GM18511 (cell line): Measurements from ENCODE around the gene RGS14.

Experiments
- ATAC-seq: cut with Tn5 transposase; IDR thresholded peaks from one replicate; pipeline ENCODE4 v1.9.1; 2021; ENCODE audit warnings: mild to moderate bottlenecking, moderate library complexity; ENCODE audit not compliant: unreplicated experiment

Gene RGS14

GRCh38 chr5:177362610-177363507, 5.1 kb downstream of the RGS14 start:
- peak; percentile 47 for ATAC-seq

DNA sequence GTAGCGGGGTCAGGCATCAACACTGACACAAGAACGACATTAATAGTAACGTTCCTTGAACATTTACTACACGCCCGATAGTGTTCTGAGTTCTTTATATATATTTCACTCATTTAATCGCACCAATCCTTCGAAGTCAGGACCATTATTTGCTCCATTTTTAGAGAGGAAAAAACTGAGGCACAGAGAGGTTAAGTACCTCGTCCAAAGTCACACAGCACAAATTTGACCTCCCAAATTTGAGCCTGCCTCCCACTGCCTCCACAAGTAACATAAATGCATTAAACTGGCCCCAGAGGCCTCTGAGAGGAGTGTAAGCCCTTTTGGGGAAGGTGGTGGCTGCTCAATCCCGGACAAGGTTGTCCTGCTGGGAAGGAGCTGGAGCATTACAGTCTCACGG, 5.8 kb downstream of the RGS14 start:
- ATAC-seq, result no peak

- no peak for ATAC-seq
These were observed 6.6 kb downstream of the RGS14 start for GRCh38 chr5:177364159-177364962.

DNA sequence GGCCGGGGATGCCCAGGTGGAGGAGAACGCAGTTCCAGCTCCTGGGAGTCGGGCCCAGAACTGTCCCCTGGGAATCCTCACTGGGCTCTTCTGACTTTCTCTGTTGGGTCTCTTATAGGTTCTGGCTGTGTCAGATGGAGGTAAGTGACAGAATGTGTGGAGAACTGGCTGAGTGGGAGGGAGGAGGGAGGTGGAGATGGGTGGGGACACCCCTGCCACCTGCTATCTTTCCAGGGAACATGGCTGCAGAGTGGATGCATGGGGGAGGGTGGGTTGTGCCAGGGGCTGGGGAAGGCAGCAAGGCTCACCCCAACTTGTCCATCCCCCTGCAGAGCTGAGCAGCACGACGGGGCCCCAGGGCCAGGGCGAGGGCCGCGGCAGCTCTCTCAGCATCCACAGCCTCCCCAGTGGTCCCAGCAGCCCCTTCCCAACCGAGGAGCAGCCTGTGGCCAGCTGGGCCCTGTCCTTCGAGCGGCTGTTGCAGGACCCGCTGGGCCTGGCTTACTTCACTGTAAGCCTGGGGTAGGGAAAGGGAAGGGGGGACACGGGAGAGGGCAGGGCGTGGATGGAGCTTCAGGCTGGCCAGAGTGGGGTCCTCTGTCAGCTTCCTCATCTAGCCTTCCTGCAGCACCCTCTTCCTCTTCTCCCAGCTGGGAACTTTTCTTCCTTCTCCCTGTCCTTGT, 8.3 kb downstream of the RGS14 start:
- ATAC-seq, result no peak

DNA sequence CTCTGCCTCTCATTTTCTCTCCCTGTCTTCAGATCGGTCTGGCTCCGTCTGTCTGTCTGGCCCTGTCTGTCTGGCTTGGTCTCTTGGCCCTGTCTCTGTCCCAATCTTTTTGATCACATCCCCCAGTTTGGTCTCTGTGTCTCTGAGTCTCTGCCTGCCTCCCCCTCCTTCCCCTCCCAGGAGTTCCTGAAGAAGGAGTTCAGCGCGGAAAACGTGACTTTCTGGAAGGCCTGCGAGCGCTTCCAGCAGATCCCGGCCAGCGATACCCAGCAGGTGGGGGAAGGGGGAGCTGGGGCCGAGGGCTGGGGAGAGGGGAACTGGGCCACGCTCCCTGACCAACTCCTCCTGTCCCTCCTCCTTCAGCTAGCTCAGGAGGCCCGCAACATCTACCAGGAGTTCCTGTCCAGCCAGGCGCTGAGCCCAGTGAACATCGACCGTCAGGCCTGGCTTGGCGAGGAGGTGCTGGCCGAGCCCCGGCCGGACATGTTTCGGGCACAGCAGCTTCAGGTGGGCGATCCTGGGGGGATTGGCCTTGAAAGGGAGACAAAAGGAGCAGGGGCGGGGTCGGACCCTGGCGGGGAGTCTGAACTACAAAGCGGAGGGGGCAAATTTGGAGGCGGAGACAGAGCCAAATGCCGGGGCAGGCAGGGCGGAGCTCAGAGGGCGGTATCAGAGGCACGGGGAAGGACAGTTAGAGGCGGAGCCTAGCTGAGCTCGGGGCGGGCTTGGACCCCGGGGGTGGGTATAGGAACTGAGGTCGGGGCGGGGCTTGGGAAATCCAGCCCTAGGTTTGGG, 9.0 kb downstream of the RGS14 start:
- no peak for ATAC-seq

DNA sequence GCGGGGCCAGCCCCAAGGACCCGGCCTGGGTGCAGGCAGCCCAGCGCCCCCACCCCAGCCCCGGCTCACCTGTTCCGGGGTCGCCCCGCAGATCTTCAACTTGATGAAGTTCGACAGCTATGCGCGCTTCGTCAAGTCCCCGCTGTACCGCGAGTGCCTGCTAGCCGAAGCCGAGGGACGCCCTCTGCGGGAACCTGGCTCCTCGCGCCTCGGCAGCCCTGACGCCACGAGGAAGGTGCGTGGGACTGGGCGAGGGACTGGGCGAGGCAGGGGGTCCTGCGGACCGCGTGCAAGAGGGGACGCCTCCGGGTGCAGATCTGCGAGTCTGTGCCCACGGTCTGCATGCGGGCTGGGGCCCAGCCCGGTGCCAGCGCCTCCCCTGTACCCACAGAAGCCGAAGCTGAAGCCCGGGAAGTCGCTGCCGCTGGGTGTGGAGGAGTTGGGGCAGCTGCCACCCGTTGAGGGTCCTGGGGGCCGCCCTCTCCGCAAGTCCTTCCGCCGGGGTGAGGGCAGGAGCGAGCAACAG, 9.7 kb downstream of the RGS14 start:
- ATAC-seq, result no peak

GRCh38 chr5:177367981-177368868, 10.5 kb downstream of the RGS14 start:
- no peak for ATAC-seq

GRCh38 chr5:177368869-177369644, 11.3 kb downstream of the RGS14 start:
- no peak for ATAC-seq

GRCh38 chr5:177369645-177370440, 12.1 kb downstream of the RGS14 start:
- no peak for ATAC-seq

DNA sequence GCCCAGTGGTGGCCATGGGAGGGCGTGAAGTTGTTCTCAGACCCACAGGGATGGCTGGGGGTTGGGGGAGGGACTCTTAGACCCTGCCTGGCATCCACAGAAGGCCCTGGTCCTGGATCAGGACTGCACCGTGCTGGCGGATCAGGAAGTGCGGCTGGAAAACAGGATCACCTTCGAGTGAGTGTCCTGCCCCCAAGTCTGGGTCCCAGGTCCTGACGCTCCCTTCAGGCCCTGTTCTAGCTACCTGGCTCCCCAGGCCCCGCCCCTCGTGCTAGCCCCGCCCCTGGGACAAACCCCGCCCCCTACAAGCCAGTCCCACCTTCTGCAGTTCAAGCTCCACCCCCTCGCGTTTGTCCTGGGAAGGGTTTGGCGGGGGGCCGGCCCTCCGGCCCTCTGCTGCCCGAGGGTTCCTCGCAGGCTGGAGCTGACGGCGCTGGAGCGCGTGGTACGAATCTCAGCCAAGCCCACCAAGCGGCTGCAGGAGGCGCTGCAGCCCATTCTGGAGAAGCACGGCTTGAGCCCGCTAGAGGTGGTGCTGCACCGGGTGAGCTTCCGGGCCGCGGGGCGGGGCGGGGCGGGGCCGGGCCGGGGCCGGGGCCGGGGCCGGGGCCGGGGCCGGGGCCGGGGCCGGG, 12.9 kb downstream of the RGS14 start:
- ATAC-seq, result peak; percentile 58

DNA sequence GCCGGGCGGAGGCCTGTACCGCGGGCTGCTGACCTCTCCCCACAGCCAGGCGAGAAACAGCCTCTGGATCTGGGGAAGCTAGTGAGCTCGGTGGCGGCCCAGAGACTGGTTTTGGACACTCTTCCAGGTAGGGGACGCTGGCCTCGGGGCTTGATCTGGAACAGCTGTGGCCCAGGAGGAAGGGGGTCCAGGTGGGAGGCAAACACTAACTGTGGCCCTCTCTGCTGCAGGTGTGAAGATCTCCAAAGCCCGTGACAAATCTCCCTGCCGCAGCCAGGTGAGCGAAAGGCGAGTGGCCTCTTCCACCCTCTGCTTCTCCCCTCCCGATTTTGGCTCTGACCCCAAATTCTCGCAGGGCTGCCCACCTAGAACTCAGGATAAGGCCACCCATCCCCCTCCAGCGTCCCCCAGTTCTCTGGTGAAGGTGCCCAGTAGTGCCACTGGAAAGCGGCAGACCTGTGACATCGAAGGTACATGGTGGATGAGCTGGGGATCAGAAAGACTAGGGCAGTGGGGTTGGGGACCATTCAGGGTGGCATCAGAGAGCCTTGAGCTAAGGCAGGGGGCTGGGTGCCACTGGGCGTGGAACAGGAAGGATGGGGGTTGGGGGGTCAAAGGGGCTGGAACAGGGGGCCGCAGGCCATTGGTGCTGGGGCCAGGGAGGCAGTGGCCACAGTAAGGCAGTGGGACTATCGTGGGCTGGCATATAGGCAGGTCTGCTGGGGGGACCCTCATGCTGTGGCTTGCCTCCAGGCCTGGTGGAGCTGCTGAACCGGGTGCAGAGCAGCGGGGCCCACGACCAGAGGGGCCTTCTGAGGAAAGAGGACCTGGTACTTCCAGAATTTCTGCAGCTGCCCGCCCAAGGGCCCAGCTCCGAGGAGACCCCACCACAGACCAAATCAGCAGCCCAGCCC, 13.7 kb downstream of the RGS14 start:
- ATAC-seq, result no peak

DNA sequence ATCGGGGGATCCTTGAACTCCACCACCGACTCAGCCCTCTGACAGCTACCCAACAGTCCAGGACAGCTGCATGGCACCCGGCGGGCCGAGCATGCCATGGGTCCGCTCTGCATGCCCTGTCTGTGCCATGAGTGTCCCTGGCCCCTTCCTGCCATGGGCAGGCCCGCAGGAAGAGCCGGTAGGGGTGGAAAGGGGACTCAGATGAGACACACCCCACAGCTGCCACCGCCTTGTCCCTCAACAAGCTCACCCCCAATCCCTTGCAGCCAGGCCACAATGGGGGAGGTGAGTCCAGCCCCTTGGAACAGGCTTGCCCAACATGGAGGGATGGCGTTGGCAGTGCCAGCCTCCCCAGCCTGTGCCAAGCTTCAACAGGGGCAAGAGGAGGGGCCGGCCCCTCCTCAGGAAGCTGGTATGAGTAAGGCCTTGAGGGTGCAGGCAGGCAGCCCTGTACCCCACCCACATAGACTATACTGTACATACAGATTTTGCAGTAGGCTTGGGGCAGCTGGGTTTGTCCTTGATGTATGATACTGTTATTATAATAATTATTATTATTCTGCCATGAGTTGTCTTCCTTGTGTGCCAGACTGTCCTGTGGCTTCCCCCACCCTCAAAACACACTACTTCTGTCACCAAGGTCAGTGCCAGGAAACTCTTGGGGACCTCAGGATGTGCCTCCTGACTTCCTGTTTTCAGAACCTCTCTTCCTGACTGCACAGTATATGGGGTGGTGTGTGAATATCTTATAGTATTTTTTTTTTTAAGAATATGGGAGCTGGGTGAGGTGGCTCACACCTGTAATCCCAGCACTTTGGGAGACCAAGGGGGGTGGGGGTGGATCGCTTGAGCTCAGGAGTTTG, 14.5 kb downstream of the RGS14 start:
- no peak for ATAC-seq

DNA sequence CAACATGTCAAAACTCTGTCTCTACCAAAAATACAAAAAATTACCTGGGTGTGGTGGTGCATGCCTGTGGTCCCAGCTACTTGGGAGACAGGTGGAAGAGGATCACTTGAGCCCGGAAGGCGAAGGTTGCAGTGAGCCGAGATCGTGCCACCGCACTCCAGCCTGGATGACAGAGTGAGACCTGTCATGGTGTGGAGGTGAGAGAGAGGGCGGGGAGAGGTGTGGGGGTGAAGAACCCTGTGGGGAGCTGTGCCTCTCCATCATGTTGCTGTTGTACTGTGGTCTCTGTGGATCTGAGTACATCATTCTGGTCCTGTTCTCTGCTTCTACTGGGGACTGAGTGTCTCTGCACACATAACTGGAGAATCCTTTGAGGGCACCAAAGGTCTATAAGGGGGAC, 15.2 kb downstream of the RGS14 start:
- ATAC-seq, result no peak

- no peak for ATAC-seq
These were observed 16.1 kb downstream of the RGS14 start for GRCh38 chr5:177373806-177374205.

DNA sequence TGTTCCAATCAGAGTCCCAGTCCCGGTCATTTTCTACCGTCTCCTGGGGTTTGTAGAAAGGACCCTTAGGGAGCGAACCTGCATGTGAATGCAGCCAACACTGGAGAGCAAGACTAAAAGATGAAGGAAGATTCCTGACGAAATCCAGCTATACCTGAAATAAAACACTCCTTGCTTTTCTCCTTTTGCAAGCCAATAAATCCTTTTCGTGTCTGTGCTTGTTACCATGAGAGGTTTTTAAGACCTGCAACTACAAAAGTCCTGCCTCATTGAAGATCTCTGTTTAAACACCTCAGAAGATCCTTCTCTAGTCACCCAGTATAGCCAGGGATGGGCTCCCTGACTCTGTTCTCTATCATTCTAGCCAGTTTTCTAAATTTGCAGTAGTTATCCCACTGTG, 16.5 kb downstream of the RGS14 start:
- no peak for ATAC-seq
